Hindlimb muscle (tissue), 1 donor: ENCODE measurements around the gene KCNQ1. TPM values are rescaled to one million over a fixed set of nuclear protein-coding genes. Genes with fewer than 3 reads are reported as not detected.
A peak's percentile ranks its signal among the peaks of the same experiment; 100 is the strongest.

Experiments used
- DNase-seq: peaks from one replicate; pipeline ENCODE4 v3.0.0-alpha.2; 2013
- polyA plus RNA-seq: library from polyadenylated mRNA; unstranded; fragments of 120-200 nt; gene quantifications from one replicate; pipeline ENCODE4 v1.2.1, GENCODE V29; 2013; ENCODE audit not compliant: insufficient read length

The KCNQ1 gene
- polyA plus RNA-seq, 1 donor: 2.9 TPM

DNA sequence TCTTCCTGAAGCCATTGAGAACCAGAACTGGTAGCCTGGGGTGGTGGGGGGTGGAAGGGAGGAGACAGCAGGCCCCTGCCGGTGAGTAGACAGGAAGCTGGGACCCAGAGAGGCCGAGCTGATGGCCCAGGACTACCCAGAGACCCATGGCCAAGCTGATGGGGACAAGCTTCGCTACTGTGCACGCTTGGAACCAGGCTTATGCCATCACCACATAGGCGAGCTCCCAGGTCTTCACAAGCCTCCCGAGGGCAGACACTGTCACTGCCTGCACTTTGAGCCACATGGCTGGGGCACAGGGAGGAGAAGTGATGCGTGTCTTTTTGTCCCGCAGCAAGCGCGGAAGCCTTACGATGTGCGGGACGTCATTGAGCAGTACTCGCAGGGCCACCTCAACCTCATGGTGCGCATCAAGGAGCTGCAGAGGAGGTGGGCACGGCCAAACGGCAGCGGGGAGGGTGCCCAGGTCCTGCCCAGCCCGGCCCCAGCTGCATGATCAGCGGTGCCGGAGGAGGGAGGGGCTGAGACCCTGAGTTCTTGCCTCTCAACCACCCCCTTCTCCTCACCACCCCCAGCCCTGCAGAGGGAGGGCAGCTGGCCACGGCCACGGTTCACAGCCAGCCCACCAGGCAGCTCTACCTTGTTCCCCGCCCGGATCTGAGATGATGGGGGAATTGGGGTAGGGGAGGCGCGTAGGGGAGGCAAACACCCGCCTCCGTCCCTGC lies 331.0 kb downstream of the KCNQ1 start:
- no peak for DNase-seq

DNA sequence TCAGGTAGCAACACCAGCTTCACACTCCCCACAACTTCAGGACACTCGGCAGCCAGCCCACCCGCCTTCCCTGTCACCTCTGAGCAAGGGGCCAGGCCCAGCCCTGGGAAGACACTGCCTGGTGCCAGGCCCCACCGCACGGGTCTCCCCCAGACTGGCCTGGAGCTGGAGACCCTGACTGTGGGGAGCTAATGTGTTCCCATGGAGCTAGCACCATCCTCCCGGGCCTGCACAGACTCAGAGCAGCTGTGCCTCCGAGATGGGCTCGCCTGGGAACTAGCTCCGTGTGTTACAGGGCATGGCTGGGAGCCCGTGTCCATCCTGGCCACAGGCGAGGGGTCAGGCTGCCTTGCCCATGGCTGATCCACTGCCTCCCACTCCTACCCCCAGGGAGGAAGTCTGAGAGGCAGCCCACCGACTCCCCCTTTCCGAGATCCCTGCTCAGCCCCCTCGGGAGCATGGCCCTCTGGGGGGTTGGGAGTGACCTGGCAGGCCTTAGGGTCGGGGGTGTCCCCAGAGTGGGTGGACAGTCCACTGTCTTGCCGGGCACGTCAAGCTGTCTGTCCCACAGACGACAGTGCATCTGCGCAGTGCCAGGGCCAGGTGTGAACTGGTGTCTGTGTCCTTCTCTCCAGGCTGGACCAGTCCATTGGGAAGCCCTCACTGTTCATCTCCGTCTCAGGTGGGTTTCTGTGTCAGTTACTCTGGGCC lies 331.7 kb downstream of the KCNQ1 start:
- no peak for DNase-seq

DNA sequence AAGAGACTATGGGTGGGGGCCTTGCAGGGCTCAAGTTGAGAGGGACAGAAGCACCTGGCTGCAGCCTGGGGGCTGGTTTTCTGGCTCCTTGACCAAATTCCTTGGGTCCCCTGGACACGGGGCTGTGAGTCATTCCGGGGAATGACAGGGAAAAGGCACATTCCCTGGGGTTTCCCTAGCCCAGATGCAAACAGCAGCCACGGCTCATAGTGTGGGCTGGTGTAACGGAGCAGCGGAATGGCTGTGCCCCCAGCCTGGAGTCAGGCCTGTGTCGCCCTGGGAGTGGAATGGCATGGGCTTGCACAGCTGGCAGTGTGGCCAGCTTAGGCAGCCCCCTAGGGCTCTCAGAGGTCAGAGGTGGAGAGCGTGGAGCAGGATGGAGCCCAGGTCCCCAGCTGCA lies 332.6 kb downstream of the KCNQ1 start:
- DNase-seq: no peak

DNA sequence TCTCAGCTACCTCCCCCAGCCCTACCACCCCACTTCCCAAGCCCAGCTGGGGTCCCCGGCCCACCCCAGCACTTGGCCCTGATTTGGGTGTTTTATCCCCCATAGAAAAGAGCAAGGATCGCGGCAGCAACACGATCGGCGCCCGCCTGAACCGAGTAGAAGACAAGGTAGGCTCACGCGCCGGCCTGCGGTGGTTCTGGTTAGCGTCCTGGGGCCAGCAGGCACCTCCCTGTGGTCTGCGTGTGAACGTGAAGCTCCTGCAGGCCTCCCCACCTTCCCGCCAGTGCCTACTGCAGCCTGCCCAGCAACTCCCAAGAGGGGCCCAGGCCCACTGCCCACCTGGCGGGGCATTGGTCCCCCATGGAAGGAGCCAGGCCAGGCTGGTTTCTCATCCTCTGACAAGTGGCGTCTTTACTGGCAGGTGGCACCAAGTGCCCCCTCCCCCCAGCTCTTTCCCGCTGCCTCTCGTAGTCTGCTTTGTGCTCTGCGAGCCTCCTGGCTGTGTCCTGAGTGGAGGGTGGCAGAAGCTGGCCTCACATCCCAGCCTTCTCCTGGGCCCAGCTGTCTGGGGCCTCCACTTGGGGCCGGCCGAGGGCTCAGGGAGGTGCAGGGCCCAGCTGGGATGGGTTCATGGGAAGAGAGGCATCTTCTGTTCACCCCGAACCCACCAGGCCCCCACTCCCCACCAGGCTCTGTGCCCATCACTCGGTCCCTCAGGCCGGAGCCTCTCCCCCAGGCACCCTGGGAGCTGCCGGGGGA lies 333.2 kb downstream of the KCNQ1 start:
- no peak for DNase-seq

DNA sequence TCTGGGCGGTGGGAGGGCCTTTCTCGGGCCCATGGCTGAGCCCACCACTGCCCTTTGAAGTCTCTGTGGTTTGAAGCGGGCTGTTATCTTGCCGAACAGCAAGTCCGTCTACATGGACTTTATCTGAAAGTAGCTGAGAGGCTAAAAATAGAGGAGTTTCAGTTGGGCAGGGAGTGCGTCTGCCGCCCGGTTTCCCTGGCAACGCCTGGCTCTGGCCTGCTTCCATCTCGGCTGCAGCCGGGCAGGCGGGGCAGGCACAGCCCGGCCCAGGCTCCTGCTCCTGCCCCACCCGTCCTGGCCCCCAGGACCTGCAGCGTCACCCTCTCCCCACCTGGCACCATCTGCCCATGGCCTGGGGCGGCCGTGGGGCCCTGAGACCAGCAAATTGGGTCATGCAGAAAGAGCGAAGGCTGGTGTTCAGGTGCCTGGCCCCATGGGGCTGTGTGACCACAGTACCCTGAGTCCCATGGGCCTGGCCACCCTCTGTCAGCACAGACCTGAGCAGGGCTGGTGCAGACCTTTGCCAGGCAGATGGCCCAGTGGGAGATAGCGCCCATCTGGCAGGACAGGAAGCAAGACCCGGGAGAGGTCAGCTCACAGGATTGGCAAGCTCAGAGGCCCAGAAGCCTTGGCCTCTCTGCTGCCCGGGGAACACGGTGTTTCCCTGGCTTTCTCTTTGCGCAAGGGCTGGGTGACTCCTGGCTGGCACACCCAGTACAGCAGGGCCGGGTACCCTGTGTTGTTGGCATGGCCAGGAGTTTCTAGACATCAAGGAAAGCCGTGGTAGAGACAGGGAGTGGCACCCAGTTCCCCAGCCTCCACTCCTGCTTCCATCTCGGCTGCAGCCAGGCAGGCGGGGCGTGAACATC lies 334.1 kb downstream of the KCNQ1 start:
- peak; percentile 74 for DNase-seq

DNA sequence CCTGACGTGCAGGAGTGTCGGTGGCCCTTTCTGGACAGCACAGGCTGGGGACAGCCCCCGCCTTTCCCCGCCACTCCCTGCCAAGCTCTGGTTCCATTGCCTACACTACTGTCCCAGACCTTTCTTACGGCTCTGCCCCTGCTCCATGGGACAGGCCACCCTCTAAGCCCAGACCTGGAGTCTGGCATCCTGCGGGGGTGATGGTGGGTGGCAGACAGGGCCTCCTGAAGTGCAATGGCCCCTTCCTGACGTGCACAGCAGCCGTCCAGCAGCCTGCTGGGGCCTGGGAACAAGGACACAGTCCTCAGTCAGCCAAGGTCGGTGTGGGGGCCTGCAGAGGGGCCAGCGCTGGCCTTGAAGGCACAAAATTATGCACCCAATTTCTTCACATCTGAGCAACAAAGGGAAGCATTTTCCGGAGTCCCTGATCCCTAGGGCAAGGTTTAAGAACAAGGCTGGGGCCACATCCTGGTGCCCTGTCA lies 334.7 kb downstream of the KCNQ1 start:
- DNase-seq: no peak

DNA sequence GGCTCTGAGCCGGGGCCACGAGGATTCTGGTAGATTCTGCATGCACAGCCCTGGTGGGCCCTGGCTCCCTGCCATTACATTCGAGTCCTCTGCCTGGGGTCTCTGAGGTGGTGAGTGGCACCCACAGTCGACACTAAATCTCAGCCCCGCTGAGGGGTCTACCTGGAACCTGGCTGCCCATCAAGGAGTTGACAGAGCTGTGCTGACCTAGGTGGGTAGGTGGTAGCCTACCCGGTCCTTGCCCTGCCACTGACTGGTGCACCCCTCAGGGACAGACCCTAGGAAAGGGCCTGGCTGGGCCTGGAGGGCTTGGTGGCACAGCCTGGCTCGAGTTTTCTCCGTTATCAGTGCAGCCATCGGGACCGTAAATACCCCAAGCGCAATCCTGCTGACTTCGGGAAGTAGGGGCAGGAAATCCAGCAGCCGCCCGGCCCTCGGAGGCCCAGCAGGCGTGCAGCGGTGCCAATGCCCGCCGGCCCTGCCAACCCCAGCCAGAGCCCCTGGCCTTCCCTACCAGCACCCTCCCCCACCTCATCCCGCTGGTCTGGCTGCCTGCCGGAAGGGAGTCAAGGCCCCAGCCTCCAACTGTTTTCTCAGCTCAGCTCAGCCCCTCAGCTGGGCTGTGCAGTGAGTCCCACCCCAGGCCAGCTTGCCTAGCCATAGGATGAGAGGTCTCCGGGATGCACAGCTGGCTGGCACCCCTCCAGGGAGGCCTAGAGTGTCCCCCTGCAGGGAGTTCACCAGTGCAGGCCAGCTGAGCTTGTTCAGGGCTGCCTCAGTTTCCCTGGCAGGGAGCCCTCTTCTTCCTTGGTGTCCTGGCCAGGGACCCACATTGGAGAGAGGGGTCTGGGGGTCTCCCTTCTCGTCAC lies 335.4 kb downstream of the KCNQ1 start:
- peak; percentile 56 for DNase-seq

DNA sequence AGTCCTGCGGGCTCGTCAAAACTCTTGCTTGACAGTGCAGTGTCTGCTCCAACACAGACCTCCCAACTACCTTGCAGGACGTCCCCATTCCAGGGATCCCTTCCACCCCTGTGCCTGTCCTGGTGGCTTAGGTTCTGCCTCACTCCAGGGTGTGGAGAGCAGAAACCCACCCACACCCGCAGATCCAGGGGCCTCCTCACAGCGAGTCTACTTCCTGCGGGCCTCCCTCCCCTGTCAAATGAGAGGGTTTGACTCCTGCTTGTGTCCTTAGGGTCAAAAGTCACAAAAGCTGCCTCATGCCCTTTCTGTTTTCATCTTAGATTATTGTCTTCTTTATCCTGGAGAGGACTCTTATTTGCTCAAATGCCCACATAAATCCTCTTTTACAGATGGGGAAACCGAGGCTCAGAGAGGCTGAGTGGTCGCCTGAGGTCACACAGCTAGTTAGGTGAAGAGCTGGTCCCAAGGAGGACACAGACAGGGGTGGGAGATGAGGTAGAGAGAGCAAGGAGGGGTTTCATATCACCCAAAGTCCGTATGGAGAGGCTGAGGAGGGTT lies 336.1 kb downstream of the KCNQ1 start:
- no peak for DNase-seq

DNA sequence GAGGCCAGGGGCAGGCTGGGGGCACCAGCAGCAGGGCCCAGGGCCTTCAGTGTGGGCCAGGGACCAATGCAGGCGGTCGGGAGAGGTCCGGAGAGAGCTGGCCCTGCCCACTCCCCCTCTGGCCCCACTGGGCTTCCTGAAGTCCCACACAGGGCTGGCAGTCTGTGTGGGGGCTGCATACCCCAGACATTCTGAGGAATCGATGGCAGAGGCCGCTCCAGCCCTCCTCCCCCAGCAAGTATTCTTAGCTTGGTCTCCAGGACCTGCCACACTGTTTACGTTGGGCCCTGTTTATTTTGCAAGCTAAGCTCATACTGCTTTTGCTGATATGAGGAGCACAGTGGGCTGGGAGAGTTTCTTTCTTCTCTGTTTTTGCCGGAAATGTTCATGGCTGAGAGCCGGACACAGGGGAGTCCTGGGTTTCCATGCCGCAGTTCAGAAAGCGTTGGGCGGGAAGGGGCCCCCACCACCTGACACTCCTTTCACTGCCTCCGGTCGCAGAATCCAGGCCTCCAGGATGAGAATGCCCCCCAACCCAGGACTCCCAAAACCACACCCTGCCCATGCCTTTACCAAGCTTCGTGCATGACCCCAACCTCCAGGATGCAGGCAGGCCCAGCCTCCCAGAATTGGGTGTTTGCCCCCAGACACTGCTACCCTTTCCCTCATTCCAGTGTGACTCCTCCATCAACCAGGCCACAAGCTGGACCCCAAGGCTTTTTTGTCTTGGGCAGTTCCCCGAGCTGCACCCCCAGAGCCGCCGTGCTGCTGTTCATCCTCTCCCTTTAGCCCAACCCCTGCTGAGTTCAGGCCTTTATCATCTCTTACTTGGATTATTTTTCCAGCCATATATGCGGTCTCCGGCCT lies 336.8 kb downstream of the KCNQ1 start:
- DNase-seq: no peak

DNA sequence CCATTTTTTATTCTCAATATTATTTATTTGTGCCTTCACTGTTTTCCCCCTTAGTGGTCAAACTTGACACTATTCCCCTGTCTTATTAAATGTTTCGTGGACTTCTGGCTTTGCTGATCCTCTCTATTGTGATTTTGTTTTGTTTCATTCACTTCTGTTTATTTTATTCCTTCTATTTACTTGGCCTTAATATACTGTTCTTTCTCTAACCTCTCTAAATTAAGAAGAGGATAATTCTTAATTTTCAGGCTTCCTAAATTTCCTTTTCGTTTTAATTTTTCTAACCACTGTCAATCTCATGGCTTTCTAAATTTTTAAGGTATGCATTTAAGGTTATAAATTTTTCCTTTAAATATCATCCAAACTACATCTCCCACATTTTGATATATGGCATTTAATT lies 338.0 kb downstream of the KCNQ1 start:
- no peak for DNase-seq

DNA sequence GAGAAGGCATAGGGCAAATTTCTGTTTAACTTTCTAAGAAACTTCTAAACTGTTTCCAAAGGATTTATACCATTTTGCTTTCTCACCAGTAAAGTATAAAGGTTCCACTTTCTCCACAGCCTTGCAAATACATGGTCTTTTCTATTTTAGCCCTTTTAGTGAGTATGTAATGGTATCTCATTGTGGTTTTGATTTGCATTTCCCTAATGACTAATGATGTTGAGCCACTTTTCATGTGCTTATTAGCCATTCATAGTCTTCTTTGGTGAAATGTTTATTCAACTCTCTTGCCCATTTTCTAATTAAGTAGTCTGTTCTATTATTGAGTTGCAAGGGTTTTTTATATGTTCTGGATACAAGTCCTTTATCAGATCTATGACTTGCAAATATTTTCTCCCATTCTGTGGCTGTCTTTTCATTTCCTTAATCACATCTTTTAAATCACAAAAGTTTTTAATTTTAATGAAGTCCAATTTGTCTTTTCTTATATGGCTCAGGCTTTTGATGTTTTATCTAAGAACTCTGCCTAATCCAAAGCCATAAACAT lies 338.8 kb downstream of the KCNQ1 start:
- DNase-seq: no peak

DNA sequence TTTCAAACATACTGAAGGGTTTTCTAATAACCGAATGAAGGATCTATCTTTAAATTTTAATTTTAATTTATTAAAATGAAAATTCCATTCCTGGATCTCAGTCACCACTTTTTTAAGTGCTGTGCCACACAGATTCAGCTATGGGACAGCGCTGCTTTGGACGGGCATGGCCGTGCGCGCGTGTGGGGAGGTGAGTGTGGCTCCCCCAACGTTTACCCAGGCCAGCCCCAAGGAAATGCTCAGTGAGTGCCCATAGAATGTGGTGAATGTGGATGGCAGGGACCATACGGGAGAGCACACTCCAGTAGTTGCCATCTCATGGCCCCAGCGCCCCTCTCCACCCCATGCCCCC lies 343.0 kb downstream of the KCNQ1 start:
- DNase-seq: no peak

DNA sequence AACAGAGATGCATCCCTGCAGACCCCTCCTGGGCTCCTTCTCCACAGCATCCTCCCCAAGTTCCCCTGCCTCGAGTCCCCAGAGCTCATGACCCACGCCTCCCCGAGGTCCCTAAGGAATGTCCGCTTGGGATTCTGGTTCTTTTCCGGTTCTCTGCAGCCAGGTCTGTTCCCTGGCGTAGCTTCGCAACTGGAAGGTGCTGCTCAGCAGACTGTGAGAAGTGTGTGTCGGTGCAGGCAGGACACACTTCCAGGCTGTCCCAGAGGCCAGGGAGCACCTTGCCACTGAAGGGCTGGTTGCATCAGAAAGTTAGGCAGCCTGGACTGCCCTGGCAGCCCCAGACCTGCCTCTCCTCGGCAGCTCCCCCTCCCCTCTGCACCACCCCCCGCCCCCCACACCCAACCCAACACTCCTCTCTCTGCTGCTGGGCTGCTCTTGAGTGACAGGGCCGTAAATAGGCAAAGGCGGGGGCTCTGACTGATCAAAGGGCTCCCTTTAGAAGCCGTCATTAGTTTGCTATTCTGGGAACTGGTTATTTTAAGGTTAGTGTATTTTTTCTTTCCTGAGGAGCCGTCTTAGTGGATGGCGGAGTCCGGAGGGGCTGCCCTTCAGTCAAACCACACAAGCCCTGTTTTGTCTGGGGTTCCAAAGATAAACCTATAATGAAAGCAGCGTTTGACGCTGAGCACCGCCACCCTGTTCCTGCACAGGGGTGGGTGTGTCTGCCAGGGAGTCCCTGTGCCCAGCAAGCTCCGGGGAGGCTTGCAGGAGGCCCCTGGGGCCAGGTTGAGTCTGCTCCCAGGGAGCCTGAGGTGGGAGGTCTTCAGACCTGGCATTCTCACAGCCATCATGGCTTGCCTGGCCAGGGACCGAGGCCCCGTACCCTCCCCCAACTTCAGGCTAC lies 343.6 kb downstream of the KCNQ1 start:
- DNase-seq: no peak

DNA sequence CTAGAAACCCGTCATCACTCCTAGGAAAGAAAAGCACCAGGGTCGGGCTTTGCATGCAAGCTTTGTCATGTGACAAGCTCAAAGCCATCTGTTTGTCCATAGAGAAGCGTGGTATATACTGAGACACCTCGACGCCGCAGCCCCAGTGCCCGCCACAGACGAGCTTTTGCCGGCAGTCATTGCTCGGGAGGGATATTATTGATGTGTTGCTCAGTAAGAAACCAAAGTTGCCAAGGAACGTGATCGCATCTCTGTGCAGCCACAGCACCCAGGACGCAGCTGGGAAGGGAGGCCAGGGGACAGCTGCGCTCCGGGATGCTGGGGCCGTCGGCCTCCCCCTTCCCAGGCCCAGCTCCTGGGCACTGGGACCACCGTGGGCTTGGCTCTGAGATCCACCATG lies 344.5 kb downstream of the KCNQ1 start:
- no peak for DNase-seq

DNA sequence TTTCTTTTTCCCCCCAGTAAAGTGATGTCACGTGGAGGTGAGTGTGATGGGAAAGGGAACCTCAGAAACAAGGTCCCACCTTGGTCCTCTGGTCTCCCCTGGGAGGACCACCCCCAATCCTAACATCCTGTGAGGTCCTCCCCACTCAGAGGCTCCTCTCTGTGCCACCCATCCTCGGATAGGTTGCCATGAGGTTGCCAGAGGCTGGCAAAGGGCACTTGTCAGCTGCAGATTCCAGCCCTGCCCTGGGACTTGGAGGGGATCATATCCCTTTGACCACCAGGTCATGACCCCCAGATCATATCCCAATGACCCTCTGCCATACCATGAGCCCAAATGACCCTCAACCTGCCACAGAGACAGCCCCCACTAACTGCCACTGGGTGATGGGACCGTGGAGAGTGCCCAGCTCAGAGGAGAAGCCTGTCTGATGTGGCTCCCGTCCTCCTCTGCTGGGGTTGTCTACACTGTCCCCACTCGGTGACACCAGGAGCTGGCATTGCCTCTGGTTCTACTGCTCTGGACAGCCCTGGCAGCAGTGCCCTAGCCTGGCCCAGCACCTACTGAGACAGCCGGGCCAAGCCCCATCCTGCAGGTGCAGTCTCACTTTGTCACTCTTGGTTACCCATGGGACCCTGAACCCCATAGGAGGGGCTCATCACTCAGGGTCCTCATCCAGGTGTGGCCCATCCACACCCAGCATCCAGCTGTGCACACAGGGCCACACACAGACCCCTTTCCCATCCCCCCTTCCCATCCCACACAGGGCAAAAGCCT lies 345.2 kb downstream of the KCNQ1 start:
- DNase-seq: no peak

DNA sequence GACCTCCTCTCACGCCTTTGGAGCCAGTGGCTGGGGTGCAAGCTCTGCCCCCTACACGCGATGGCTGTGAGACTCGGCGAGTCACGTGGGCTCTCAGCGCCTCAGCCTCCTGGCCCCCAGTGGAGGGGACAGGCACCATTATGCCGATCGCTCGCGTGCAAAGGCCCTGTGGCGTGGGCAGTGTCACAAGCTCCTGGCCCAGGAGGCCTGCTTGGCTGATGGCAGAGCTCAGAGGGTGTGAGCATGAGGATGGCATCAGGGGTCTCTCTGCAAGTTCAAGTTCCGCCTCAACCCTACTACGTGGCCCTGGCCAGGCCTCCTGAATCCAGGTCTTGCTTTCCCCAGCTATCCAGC lies 345.7 kb downstream of the KCNQ1 start:
- no peak for DNase-seq

DNA sequence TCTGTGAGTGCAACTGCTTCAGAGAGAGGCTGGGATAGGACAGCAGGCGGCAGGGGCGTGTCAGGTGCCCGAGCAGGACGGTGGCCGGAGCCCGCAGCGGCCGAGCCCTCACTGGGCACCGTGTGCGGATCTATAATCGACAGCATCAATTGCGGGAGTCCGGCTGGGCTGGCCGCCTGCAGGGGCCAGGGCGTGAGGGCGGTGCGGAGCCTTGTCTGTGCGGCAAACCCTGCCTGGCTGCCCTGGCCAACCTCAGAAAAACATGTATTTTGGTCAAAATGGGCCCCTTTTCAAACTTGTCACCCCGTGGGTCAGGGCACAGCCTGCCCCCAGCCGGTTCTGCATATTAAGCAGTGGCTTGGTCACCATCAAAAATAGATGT lies 346.3 kb downstream of the KCNQ1 start:
- no peak for DNase-seq
